ENCODE data around the gene ZNF764. TPM values are rescaled to one million over a fixed set of nuclear protein-coding genes. Genes with fewer than 3 reads are reported as not detected.

ZNF764 gene
- total and polyA plus RNA-seq, 9 of the 15 experiments (the other 6 are each of a cell fraction or from before 2014, with no cell fraction given) = 0.69 to 10.1 (median 4.1) TPM

- H3K79me2 ChIP-seq (ENCODE audit: control insufficient read depth, insufficient read depth, low read length) = peaks cover 36% of the 10 kb centered on the region
- H3K27ac ChIP-seq (ENCODE audit: extremely low read depth, low read depth, low read length) = peak within 1 kb of the TSS; percentile 96
- DNase-seq (ENCODE audit: extremely low read depth in 1 of 4, low spot score in 3 of 4) (peak; percentile 83 to 94 (median 88)), ATAC-seq (peak; percentile 88), FAIRE-seq (no peak)
- H2AFZ ChIP-seq (ENCODE audit: low read depth, low read length) = peak within 1 kb of the TSS; percentile 98
- peaks cover 9 to 50% of the 10 kb centered on the region in 2 experiments; a peak in 4 of 5 replicates for H3K4me1 ChIP-seq (replicated peaks in 1 of 2; ENCODE audit: control insufficient read depth in 2 of 2, insufficient read depth in 2 of 2, low read length in 2 of 2)
- under 1% methylated on average over 38 of the region's 70 CpGs for WGBS (ENCODE audit: insufficient coverage, low coverage, missing lambda C conversion rate)
- no peaks in the 10 kb centered on the region for H3K9me1 ChIP-seq (ENCODE audit: control insufficient read depth, insufficient read depth, low read length)
- ChIA-PET POLR2A (interaction anchor here (0.6 to 4.0 kb wide), 15 partner anchors 10 to 161 kb away, joined by 3 to 31 read pairs (median 4); partner anchors contain the start of gene ZNF764), CTCF (ENCODE audit: low intra/inter-chr PET ratio) (no interaction called here)
- no peaks in the 10 kb centered on the region; the same call in 2 of the 3 replicates for H3K36me3 ChIP-seq (ENCODE audit: control insufficient read depth, insufficient read depth, low read length)
- H3K27me3 ChIP-seq (ENCODE audit: control insufficient read depth in 2 of 2, insufficient read depth in 2 of 2, low read length in 2 of 2) = no peaks in the 10 kb centered on the region
- no peaks in the 10 kb centered on the region for H3K9me3 ChIP-seq (replicated peaks; ENCODE audit: control insufficient read depth, insufficient read depth, low read depth, low read length)
- no peaks in the 10 kb centered on the region for H4K20me1 ChIP-seq (replicated peaks; ENCODE audit: control insufficient read depth, insufficient read depth, low read length)
- peak within 1 kb of the TSS; percentile 49 for H3K4me3 ChIP-seq
- intact Hi-C loops (cut with micrococcal nuclease) = loop anchor here (2.0 to 10.0 kb wide), 2 partner anchors 88 to 160 kb away; partner anchors contain the start of gene SRCAP
- BruUV-seq (replicated peaks) = TSS peak; percentile 67
- in situ Hi-C loops (cut with MboI) = no loop called here
- peak within 1 kb of the TSS; percentile 97 for H3K4me2 ChIP-seq (ENCODE audit: insufficient read depth, low read length)
- H3K9ac ChIP-seq (ENCODE audit: insufficient read depth in 1 of 2, low read depth in 2 of 2, low read length in 2 of 2) = peak within 1 kb of the TSS; percentile 88 to 91
- TF ChIP-seq ZEB2 (IDR thresholded peaks at IDR 0.05) (0 out of 2 replicates have a peak, but pooled peaks have one; percentile 19), KLF16 (IDR thresholded peaks at IDR 0.05) (0 out of 2 replicates have a peak, but pooled peaks have one; percentile 5), ZNF717 (CRISPR knock-in tag; IDR thresholded peaks at IDR 0.05) (no peak), ZBTB33 (CRISPR knock-in tag; IDR thresholded peaks at IDR 0.05) (peak; percentile 81; the same call in 1 of the 2 replicates), NR2C2 (CRISPR knock-in tag; IDR thresholded peaks at IDR 0.05) (peak; percentile 86), NR2C2 (tag; IDR thresholded peaks at IDR 0.05) (peak; percentile 99), EZH2 (IDR thresholded peaks at IDR 0.05; ENCODE audit: borderline replicate concordance, low read depth, low read length) (no peak), NRF1 (conservative IDR thresholded peaks at IDR 0.05 in 1 of 2, IDR thresholded peaks at IDR 0.05 in 1 of 2) (peak; percentile 97), MEIS2 (IDR thresholded peaks at IDR 0.05; ENCODE audit: partially characterized antibody) (peak; percentile 67), ZNF766 (CRISPR knock-in tag; conservative IDR thresholded peaks at IDR 0.05) (peak; percentile 72), KAT2B (IDR thresholded peaks at IDR 0.05; ENCODE audit: low read depth, low read length) (no peak), NCOA1 (IDR thresholded peaks at IDR 0.05; ENCODE audit: low read depth) (no peak), ETV5 (CRISPR knock-in tag; IDR thresholded peaks at IDR 0.05; ENCODE audit: low read depth) (peak; percentile 65), ZNF277 (CRISPR knock-in tag; IDR thresholded peaks at IDR 0.05; ENCODE audit: borderline replicate concordance) (no peak), HINFP (tag; conservative IDR thresholded peaks at IDR 0.05; ENCODE audit: low read depth) (peak; percentile 40; the same call in 1 of the 2 replicates), ETV6 (IDR thresholded peaks at IDR 0.05; ENCODE audit: borderline replicate concordance in 1 of 2, low read depth in 2 of 2, low read length in 1 of 2) (no peak), ETV6 (CRISPR knock-in tag; IDR thresholded peaks at IDR 0.05; ENCODE audit: borderline replicate concordance) (0 out of 2 replicates have a peak, but pooled peaks have one; percentile 44)
Observed at GRCh38 chr16:30534368-30535105, 23.6 kb downstream of the ZNF764 start, which contains the start of gene ZNF747. TSS of gene ZNF747 (minus strand) at chr16:30534858. CDS start at chr16:30534679, 179 bp downstream.

Measured in K562 (cell line).